GM19025 (cell line): Measurements from ENCODE around the gene GINS3.
A peak's percentile ranks its signal among the peaks of the same experiment; 100 is the strongest.

Source experiments
- ATAC-seq: cut with Tn5 transposase; IDR thresholded peaks from one replicate; pipeline ENCODE4 v1.9.1; 2021; ENCODE audit warnings: mild to moderate bottlenecking, low read depth, moderate library complexity; ENCODE audit not compliant: unreplicated experiment

The GINS3 gene

DNA sequence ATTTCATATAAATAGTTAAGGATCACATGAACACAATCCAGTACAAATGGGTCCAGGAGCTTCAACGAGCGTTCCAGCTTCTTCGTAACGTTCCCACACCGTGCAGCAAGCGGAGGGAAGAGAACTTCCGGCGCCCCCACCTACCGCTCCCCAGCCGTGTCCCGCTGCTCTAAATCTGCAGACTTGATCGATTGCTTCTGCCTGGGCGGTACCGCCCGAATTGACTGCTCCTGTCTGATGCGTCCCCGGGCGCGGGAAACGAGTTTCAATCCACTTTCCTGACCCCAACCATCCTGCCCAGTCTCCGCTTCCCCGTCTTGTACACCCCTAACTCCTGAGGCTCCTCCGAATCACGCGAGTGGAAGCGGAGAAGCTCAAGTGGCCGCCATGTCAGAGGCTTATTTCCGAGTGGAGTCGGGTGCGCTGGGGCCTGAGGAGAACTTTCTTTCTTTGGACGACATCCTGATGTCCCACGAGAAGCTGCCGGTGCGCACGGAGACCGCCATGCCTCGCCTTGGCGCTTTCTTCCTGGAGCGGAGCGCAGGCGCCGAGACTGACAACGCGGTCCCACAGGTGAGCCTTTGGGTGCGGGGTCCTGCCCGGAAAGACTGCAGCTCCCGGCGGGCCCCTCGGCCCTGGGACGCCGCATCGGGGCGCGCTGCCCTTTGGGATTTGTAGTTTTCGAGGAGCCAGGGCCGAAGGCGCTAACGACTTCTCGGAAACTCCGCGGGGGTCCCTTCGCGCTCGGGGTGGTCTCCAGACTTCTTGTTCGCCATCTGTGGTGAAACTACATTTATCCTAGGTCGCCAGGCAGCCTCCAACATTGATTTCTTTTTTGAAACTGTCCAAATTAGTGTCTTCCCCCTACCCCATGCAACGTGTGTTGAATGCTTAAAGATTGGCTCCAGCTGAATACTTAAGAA is at the start of gene GINS3:
Gene GINS3 (plus strand): TSS at position 257 of the 923 bp plus-strand sequence. CDS start 131 bp downstream, at position 388.
- peak; percentile 91 for ATAC-seq

DNA sequence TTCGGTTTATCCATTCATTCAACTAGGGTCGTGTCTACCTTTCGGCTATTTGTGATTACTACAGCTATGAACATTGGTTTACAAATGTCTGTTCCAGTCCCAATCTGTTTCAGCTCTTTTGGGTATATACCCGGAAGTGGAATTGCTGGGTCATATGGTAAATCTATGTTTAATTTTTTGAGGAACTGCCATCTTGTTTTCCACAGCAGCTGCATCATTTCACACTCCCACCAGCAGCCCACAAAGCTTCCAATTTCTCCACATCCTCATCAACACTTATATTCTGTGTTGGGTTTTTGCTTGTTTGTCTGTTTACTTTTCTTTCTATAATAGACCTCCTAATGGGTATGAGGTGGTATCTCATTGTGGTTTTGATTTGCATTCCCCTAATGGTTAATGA is 48.7 kb upstream of the GINS3 start:
- ATAC-seq: no peak

- no peak for ATAC-seq
Observed at GRCh38 chr16:58345574-58346354, 46.5 kb upstream of the GINS3 start.

DNA sequence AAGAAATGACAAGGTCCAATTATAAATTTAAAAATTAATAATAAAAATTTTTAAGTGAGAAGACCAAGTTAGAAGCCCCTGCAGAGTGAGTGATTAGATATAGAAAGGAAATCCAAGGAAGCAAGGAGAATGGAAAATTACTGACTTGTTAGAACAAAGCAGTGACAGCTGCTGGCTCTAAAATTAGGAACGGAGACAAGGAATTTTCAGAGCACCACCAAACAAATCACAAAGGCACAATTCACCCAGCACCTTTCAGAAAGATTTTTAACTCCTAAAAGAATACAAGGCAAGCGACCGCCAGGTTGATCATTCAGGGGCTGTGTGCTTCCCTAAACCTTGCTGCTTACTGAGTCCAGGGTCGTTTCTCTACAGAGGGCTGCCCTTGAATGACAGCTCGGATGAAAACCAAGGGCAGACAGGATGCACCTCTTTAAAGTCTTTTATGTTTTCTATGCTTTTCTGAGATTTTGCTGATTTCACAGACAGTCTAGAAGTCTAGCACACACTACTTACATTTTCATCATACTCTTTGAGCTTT is 45.4 kb upstream of the GINS3 start:
- ATAC-seq: no peak

GRCh38 chr16:58348986-58349385 is 43.3 kb upstream of the GINS3 start:
- ATAC-seq: no peak

DNA sequence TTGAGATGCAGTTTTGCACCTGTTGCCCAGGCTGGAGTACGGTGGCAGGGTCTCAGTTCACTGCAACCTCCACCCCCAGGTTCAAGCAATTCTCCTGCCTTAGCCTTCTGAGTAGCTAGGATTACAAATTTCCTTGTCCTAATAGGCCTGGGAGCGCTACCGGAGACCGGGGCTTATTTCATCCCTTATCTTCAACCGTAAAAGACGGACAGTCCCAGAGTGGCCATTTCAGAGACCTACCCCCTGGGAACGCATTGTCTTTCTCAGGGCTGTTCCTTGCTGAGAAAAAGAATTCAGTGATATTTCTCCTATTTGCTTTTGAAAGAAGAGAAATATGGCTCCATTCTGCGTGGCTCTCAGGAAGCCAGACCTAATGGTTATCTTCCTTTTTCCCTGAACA is 39.6 kb upstream of the GINS3 start:
- ATAC-seq: no peak

DNA sequence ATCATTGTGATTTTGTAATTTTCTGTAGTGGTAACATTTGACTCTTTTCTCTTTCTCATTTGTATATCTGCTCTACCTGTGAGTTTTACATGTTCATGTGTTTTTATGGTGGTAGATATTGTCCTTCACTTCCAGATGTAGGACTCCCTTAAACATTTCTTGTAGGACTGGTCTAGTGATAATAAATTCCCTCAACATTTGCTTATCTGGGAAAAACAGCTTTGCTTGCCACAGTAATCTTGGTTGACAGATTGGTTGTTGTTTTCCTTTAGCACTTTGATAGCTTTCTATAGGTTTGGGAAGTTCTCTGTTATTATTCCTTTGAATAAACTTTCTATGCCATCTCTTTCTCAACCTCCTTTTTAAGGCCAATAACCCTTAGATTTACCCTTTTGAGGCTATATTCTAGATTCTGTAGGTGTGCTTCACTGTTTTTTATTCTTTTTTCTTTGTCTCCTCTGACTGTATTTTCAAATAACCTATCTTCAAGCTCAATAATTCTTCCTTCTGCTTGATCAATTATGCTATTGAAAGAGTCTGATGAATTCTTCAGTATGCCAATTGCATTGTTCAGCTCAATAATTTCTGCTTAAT is 32.1 kb upstream of the GINS3 start:
- no peak for ATAC-seq

DNA sequence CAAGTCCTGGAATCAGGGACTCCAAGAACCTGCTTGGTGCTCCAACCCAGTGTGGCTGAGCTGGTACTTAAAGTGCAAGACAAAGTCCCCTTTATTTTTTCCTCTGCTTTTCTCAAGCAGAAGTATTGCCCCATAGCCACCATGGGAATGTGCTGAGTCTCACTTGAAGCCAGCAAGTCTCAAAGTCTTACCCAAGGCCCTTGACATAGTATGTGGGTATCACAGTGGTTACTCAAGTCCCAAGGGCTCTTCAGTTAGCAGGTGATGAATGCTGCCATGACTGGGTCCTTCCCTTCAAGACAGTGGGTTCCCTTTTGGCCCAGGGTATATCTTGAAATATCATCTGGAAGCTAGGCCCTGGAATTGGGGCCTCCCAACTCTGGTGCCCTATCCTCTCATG is 30.5 kb upstream of the GINS3 start:
- ATAC-seq: no peak

DNA sequence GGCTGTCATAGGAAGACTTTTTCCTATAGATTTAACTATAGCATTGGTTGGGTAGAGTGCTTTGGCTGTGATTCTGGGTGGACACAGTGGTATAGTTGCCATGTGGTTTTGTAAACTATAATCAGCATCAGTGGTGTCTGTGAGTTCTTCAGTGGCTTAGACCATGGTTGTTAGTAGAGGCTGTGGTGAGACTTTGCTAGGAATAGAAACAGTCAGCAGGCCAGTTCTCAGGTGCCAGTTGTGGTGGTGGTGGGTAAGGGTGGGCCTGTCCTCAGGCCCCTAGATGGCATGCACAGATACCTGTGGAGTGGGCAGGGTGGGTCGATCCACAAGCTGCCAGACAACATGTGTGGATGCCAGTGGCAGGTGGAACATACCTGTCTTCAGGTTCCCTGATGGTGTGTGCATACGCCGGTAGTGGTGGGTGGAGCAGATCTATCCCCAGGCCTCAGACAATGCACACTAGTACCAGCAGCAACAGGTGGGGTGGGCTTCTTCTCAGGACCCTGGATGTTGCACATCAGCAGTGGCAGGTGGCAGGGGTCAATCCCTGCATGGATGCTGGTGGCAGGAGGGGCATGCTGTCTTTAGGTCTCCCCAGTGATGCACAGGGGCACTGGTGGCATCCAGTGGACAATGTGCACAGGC is 28.4 kb upstream of the GINS3 start:
- ATAC-seq: no peak

GRCh38 chr16:58365623-58366022 is 26.6 kb upstream of the GINS3 start:
- ATAC-seq: no peak

- ATAC-seq: no peak
Observed at GRCh38 chr16:58366247-58367031, 25.8 kb upstream of the GINS3 start.

- ATAC-seq: no peak
Observed at GRCh38 chr16:58367252-58367651, 25.0 kb upstream of the GINS3 start.

- no peak for ATAC-seq
Observed at GRCh38 chr16:58371841-58372240, 20.4 kb upstream of the GINS3 start.

DNA sequence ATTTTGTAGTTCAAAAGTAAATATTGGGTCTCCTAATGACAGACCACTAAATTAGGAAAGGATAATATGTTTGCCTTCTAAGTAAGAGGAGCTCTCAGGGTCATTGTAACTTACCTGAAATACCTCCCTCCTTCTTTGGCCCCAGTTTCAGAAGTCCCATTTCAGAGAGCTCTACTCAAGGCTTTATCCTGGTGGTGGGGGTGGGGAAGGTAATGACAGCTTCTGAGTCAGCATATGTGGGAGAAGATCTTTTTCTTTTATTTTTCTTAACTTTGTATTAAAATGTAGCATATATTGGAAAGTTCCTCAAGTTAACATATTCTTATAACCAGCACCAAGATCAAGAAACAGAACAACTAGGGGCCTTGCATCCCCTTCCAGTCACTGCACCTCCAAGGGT is 16.9 kb upstream of the GINS3 start:
- ATAC-seq: no peak

- no peak for ATAC-seq
Observed at GRCh38 chr16:58377932-58378331, 14.3 kb upstream of the GINS3 start.

DNA sequence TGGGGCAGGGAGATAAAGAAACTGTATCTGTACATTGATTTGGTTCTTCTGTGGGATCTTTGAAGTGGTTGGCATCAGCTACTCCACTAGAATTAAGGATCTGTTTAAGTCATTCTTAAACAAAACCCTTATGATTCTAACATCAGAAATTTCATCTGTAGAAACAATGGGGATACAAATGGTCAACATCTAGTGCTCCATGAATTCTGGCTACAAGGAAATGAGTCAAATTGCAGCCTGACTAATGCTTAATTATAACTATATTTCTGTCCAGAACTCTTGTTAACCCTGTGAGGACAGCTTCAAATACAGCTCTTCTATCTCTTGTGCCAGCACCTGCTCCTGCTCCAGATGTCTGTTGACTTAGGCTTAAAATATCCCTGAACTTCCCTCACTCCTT is 13.9 kb upstream of the GINS3 start:
- ATAC-seq: no peak

DNA sequence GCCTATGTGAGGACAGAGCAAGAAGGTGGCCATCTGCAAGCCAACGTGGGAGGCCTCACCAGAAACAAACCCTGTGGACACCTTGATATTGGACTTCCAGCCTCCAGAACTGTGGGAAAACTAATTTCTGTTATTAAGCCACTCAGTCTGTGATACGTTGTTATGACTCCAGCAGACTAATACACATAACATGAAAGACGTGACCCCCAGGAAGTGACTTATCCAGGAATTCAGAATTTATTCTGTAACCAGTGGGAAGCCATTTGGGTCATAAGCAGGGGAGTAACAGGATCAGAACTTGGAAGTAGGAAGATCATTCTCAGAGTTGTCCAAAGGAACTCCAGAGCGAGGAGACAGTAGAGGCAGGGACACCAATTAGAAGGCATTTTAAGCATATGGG is 12.5 kb upstream of the GINS3 start:
- ATAC-seq: no peak

DNA sequence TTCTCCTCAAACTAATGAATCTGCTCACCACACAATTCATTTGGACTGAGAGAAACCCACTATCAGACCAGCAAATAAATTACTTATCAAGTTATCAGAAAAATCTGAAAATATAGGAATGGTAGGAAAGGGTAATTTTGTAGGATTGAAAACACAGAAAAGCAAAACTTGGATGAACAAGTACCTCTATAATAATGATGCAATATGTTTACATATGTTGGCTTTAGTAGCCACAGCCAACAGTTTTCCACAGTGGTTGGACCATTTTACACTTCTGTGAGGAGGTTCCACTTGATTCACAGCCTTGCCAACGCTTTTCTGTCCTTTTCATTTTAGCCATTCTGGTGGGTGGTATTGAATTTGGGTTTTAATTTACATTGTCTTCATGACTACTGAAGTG is 10.6 kb upstream of the GINS3 start:
- no peak for ATAC-seq

DNA sequence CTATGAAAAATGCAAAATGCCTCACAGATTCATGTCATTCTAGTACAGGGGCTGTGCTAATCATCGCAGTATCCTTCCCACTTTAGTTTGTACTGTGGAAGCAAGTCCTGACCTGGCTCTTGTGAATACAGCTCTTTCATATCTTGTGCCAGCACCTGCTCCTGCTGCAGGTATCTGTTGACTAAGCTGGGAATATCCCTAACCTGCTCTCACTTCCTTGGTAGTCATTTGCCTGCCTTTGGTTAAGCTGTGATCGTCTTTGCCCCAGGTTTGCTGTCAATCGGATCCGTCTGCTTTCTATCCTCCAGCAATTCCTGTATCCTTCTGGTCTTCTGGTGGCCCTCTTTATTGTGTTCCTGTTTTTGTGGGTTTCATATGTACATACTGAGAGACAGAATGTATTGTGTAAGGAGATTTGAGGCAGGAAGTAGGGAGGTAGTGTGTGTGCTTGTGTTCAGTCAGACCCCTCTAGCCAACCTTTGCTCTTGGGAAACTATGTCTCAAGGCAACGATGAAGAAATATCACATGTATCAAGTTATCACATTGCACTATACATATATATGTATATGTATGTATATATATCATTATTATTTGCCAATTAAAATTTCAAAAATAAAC is 7.7 kb upstream of the GINS3 start:
- ATAC-seq: no peak
